ENCODE data around the gene LY6G5C. TPM values are rescaled to one million over a fixed set of nuclear protein-coding genes. Genes with fewer than 3 reads are reported as not detected.

The LY6G5C gene
- total and polyA plus RNA-seq, 2 of the 13 experiments (the other 11 are each of a cell fraction or from before 2014, with no cell fraction given): 0.33 to 0.55 TPM

GRCh38 chr6:31717499-31718222 is 36.8 kb upstream of the LY6G5C start (continued):
- TF ChIP-seq LRRFIP1 (CRISPR knock-in tag; conservative IDR thresholded peaks at IDR 0.05) (no peak), HOXD1 (CRISPR knock-in tag; IDR thresholded peaks at IDR 0.05) (no peak), HNRNPK (IDR thresholded peaks at IDR 0.05; ENCODE audit: low read depth, low read length, poor library complexity, severe bottlenecking) (peak; percentile 22), NFKB2 (CRISPR knock-in tag; IDR thresholded peaks at IDR 0.05; ENCODE audit: borderline replicate concordance) (no peak), ZNF609 (CRISPR knock-in tag; IDR thresholded peaks at IDR 0.05; ENCODE audit: borderline replicate concordance) (no peak), USF2 (IDR thresholded peaks at IDR 0.05; ENCODE audit: low read depth, low read length) (no peak), USF2 (CRISPR knock-in tag; IDR thresholded peaks at IDR 0.05; ENCODE audit: borderline replicate concordance) (no peak), ATF3 (CRISPR knock-in tag; IDR thresholded peaks at IDR 0.05) (no peak), PTBP1 (IDR thresholded peaks at IDR 0.05; ENCODE audit: low read depth, low read length, poor library complexity, severe bottlenecking) (no peak), ZNF432 (CRISPR knock-in tag; IDR thresholded peaks at IDR 0.05; ENCODE audit: borderline replicate concordance) (no peak), HOXA9 (CRISPR knock-in tag; IDR thresholded peaks at IDR 0.05; ENCODE audit: borderline replicate concordance) (no peak), PRDM15 (CRISPR knock-in tag; IDR thresholded peaks at IDR 0.05) (no peak), IKZF4 (CRISPR knock-in tag; IDR thresholded peaks at IDR 0.05; ENCODE audit: borderline replicate concordance, low read depth, not compliant biosample characterization) (no peak), ISL2 (CRISPR knock-in tag; IDR thresholded peaks at IDR 0.05) (no peak)
